NCI-H510A treated with DMSO at 0.1 percent for 48 hours (cell line): ENCODE measurements around the gene YPEL2.
"Not testable (repeated sequence)": the region's sequence is repeated elsewhere in the genome, so short reads cannot be mapped to it uniquely, and the experiment has no call there.

Experiments
- DNase-seq: peaks from one replicate; lab custom pipeline; 2025; lab: John Stamatoyannopoulos, UW

YPEL2 gene

GRCh38 chr17:59377410-59377809 is 46.0 kb downstream of the YPEL2 start:
- DNase-seq: peak; percentile 64

- DNase-seq: no peak
Measured at GRCh38 chr17:59378675-59379074, 47.2 kb downstream of the YPEL2 start.

GRCh38 chr17:59380474-59380873 is 49.0 kb downstream of the YPEL2 start:
- DNase-seq: no peak

GRCh38 chr17:59381716-59382570 is 50.5 kb downstream of the YPEL2 start:
- peak; percentile 42 for DNase-seq

GRCh38 chr17:59383893-59384292 is 52.4 kb downstream of the YPEL2 start:
- no peak for DNase-seq

GRCh38 chr17:59387351-59388068 is 56.1 kb downstream of the YPEL2 start:
- no peak for DNase-seq

GRCh38 chr17:59388069-59388556 is 56.7 kb downstream of the YPEL2 start:
- no peak for DNase-seq

GRCh38 chr17:59389066-59389465 is 57.6 kb downstream of the YPEL2 start:
- no peak for DNase-seq

GRCh38 chr17:59391021-59391420 is 59.6 kb downstream of the YPEL2 start:
- no peak for DNase-seq

GRCh38 chr17:59392973-59393679 is 61.7 kb downstream of the YPEL2 start:
- DNase-seq: no peak

- not testable (repeated sequence) for DNase-seq
Measured at GRCh38 chr17:59393742-59394410, 62.4 kb downstream of the YPEL2 start.

- DNase-seq: no peak
Measured at GRCh38 chr17:59396134-59396826, 64.8 kb downstream of the YPEL2 start.

- no peak for DNase-seq
Measured at GRCh38 chr17:59397316-59398073, 66.0 kb downstream of the YPEL2 start.

GRCh38 chr17:59399914-59400313 is 68.5 kb downstream of the YPEL2 start:
- DNase-seq: no peak

GRCh38 chr17:59400858-59401257 is 69.4 kb downstream of the YPEL2 start:
- no peak for DNase-seq

GRCh38 chr17:59401274-59401673 is 69.8 kb downstream of the YPEL2 start:
- no peak for DNase-seq

GRCh38 chr17:59401725-59402124 is 70.3 kb downstream of the YPEL2 start:
- no peak for DNase-seq

GRCh38 chr17:59402760-59403159 is 71.3 kb downstream of the YPEL2 start:
- DNase-seq: no peak

GRCh38 chr17:59404471-59404870 is 73.0 kb downstream of the YPEL2 start:
- no peak for DNase-seq

GRCh38 chr17:59405944-59406705 is 74.7 kb downstream of the YPEL2 start:
- no peak for DNase-seq
